Activated naive CD8-positive, alpha-beta T cell treated with anti-CD3 and anti-CD28 coated beads, Interleukin-2, amount 50 U/mL, for 16 hours (primary cell): ENCODE measurements around the gene PTER.

Experiments used
- DNase-seq: peaks from one replicate; pipeline ENCODE4 v3.0.0-alpha.2; 2020; ENCODE audit warnings: low read depth, low spot score

Gene PTER

GRCh38 chr10:16536155-16536554 lies 99.3 kb downstream of the PTER start:
- DNase-seq: no peak

- no peak for DNase-seq
These were observed 107.3 kb downstream of the PTER start for GRCh38 chr10:16544099-16544498.

DNA sequence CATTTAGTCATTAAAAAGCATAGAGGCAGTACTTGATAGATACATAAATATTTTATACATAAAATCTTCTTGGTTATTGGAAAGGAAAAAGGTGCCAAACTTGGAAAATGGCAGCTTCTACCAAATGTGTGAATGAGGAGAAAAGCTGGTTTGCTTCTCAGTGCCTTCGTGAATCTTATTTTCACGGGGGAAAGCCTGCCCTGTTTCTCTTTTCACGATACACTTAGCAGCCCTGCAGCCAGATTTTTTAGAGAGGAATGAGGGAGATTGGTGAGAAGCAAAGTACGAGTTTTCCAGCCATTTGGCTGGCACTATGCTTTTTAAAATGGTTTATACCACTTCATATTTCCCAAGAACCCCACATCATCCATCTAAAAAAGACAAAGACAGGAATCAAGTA lies 107.8 kb downstream of the PTER start:
- DNase-seq: no peak

- DNase-seq: no peak
These were observed 108.4 kb downstream of the PTER start for GRCh38 chr10:16545116-16545736.

GRCh38 chr10:16547973-16548372 lies 111.2 kb downstream of the PTER start:
- no peak for DNase-seq

- no peak for DNase-seq
These were observed 122.5 kb downstream of the PTER start for GRCh38 chr10:16559236-16559773.

DNA sequence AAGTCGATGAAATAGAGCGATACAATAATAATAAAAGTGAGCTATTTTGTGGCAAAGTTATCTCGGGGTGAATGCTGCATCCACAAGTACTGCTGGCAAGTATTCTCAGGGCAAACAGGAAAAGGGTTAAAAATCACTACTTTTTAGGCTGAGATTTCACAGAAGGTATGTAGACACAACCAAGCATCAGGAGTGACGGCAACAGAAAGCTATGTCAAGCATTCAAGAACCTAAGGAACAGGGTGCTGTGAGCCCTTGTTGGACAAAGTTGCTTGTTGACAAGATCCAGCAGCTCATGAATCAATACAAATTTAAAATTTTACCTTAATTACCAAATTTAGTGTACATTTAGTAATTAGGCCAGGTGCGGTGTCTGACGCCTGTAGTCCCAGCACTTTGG lies 126.1 kb downstream of the PTER start:
- no peak for DNase-seq
